Measurements from ENCODE around the gene AKAP13. TPM values are rescaled to one million over a fixed set of nuclear protein-coding genes. Genes with fewer than 3 reads are reported as not detected.

Gene AKAP13
- polyA plus RNA-seq, 1 experiment = 13.6 TPM

DNA sequence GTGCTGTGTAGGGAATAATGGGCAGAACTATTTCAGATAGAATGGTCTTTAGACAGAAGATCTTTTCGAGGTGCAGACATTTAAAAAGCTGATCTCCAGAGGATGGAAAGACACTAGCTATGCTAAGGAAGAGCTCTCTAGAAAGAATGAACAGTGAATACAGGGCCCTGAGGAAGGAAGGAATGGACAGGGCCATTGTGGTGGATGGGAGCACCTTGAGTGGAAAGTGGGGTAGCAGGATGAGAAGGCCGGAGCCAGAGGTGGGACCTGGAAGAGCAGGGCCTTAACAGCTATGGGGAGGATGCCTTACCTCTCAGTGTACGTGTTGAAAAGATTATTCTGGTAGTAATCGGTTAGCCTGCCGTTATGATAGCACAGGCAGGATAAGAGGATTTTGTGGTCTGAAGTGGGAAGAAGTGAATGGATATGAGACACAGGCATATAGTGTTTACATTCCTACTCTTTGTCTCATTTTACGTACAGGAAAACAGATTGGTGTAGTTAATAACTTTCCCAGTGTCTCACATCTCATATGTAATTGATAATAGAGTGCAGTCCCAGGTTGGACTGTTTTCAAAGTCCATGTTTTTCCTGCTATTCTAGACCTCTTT, 241.9 kb downstream of the AKAP13 start:
- Histone ChIP-seq H3K4me3 (ENCODE audit: low read depth, low read length) (no peak overlapping the region; the same call in 1 of the 2 replicates), H3K36me3 (ENCODE audit: control insufficient read depth, insufficient read depth, low read length) (no peaks in the 10 kb centered on the region), H3K27me3 (ENCODE audit: control insufficient read depth, insufficient read depth, low read length) (no peaks in the 10 kb centered on the region)
- ChIA-PET POLR2A (no interaction called here), CTCF (interaction anchor here (0.9 kb wide), 1 partner anchor 70 kb away, joined by 4 read pairs; no protein-coding TSS in a partner anchor)
- no peak for DNase-seq (ENCODE audit: low read depth)
- TF ChIP-seq, protein P1, sequence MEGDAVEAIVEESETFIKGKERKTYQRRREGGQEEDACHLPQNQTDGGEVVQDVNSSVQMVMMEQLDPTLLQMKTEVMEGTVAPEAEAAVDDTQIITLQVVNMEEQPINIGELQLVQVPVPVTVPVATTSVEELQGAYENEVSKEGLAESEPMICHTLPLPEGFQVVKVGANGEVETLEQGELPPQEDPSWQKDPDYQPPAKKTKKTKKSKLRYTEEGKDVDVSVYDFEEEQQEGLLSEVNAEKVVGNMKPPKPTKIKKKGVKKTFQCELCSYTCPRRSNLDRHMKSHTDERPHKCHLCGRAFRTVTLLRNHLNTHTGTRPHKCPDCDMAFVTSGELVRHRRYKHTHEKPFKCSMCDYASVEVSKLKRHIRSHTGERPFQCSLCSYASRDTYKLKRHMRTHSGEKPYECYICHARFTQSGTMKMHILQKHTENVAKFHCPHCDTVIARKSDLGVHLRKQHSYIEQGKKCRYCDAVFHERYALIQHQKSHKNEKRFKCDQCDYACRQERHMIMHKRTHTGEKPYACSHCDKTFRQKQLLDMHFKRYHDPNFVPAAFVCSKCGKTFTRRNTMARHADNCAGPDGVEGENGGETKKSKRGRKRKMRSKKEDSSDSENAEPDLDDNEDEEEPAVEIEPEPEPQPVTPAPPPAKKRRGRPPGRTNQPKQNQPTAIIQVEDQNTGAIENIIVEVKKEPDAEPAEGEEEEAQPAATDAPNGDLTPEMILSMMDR (IDR thresholded peaks at IDR 0.05; ENCODE audit: insufficient read depth, low read depth, low read length) = no peak

DNA sequence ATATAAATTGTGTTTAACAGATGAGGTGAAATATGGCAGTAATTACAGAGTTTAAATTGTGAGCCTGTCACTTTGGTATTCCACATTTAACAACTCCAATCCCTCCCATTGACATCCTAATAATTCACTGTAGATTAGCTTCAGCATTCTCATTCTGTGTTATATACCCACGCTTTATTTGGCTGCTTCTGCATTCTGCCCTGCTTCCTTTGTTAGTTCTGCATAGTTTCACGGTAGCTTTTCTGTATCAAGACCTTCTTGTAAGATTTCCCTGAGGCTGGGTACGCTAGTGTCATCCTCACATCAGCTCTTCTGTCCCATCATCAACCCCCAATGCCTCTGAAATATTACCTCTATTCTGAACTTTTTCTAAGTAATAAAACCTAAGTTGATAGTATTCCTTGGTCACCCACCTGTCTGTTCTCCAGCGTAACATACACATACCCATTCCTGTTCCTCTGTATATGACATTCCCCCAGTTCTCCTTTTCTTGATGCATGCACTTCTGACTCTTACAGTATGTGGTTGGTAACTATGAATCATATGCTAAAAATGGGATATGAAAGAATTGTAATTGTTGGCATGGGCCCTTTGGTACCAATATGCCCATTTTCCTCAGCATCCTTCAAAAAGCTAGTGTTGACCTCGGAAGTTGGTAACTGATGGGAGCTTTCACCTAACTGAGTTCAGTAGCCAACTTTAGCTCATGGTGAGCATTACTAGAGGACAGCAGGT, 243.1 kb downstream of the AKAP13 start:
- TF ChIP-seq, protein P1 (IDR thresholded peaks at IDR 0.05; ENCODE audit: insufficient read depth, low read depth, low read length) = no peak
- no peak for DNase-seq (ENCODE audit: low read depth)
- Histone ChIP-seq H3K36me3 (ENCODE audit: control insufficient read depth, insufficient read depth, low read length) (no peaks in the 10 kb centered on the region), H3K27me3 (ENCODE audit: control insufficient read depth, insufficient read depth, low read length) (no peaks in the 10 kb centered on the region), H3K4me3 (ENCODE audit: low read depth, low read length) (no peak overlapping the region)
- ChIA-PET CTCF (interaction anchor here (0.9 to 1.3 kb wide), 3 partner anchors 20 to 292 kb away, joined by 3 read pairs; no protein-coding TSS in a partner anchor), POLR2A (no interaction called here)

DNA sequence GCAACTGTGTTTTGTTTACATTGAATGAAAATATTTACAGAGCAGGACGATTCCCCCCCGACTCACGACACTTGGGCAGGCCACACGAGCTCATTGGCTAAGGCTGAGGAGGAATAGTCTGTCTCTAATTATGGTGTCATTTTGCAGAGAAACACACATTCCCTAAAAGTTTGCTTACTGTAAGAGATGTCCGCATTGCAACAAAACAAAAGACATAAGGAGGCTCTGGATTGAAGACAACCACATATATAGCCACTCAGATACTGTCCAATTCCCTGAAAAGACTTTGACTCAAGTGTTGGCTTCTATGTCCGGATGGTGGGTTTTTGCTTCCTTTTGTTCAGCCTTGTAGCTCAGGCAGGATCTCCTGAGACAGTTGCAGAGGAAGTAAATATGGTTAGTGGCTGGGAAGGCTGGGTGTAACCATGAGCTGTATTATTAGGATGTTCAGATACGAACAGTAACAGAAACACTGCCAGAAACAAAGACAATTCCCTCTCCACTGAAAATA, 243.9 kb downstream of the AKAP13 start:
- Histone ChIP-seq H3K36me3 (ENCODE audit: control insufficient read depth, insufficient read depth, low read length) (no peaks in the 10 kb centered on the region), H3K27me3 (ENCODE audit: control insufficient read depth, insufficient read depth, low read length) (no peaks in the 10 kb centered on the region), H3K4me3 (ENCODE audit: low read depth, low read length) (no peak overlapping the region)
- ChIA-PET CTCF (interaction anchor here (0.9 to 1.3 kb wide), 3 partner anchors 19 to 293 kb away, joined by 3 read pairs; no protein-coding TSS in a partner anchor), POLR2A (no interaction called here)
- no peak for DNase-seq (ENCODE audit: low read depth)
- TF ChIP-seq, protein P1 (IDR thresholded peaks at IDR 0.05; ENCODE audit: insufficient read depth, low read depth, low read length) = no peak

GRCh38 chr15:85625166-85625830, 244.9 kb downstream of the AKAP13 start:
- Histone ChIP-seq H3K36me3 (ENCODE audit: control insufficient read depth, insufficient read depth, low read length) (no peaks in the 10 kb centered on the region), H3K4me3 (ENCODE audit: low read depth, low read length) (no peak overlapping the region), H3K27me3 (ENCODE audit: control insufficient read depth, insufficient read depth, low read length) (no peaks in the 10 kb centered on the region)
- DNase-seq (ENCODE audit: low read depth) = no peak
- TF ChIP-seq, protein P1 (IDR thresholded peaks at IDR 0.05; ENCODE audit: insufficient read depth, low read depth, low read length) = no peak
- ChIA-PET POLR2A (no interaction called here), CTCF (no interaction called here)

DNA sequence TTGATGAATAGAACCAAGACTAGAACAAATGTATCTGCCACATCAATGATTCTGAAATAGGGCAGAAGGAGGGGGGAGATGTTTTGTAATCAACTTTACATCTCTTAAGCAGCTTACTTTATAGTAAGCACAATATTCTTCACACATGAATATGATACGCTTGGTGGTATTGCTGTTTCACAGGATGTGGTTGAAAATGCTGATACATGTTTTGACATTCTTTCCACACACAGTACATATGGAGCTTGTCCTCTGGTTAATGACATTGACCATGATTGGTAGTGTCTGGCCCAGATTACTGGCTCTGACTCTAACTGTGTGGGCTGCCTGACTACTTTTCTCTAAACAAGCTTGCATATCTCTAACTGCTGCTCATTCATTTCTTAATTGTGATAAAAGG, 245.5 kb downstream of the AKAP13 start:
- Histone ChIP-seq H3K4me3 (ENCODE audit: low read depth, low read length) (no peak overlapping the region), H3K27me3 (ENCODE audit: control insufficient read depth, insufficient read depth, low read length) (no peaks in the 10 kb centered on the region), H3K36me3 (ENCODE audit: control insufficient read depth, insufficient read depth, low read length) (no peaks in the 10 kb centered on the region)
- no peak for DNase-seq (ENCODE audit: low read depth)
- ChIA-PET POLR2A (no interaction called here), CTCF (no interaction called here)
- TF ChIP-seq, protein P1 (IDR thresholded peaks at IDR 0.05; ENCODE audit: insufficient read depth, low read depth, low read length) = no peak

Measured in BJ (cell line).